GM18909 (cell line): ENCODE data around the gene R3HDM4.
"Not testable (repeated sequence)": the region's sequence is repeated elsewhere in the genome, so short reads cannot be mapped to it uniquely, and the experiment has no call there.

Experiments used
- ATAC-seq: cut with Tn5 transposase; IDR thresholded peaks from one replicate; pipeline ENCODE4 v1.9.1; 2021; ENCODE audit warnings: mild to moderate bottlenecking; ENCODE audit not compliant: unreplicated experiment, poor library complexity

Gene R3HDM4

GRCh38 chr19:862581-863314, 50.3 kb downstream of the R3HDM4 start:
- ATAC-seq, result peak; percentile 42

- ATAC-seq, result no peak
These were observed 51.1 kb downstream of the R3HDM4 start for GRCh38 chr19:861756-862580.

GRCh38 chr19:861141-861755, 51.8 kb downstream of the R3HDM4 start:
- ATAC-seq, result no peak

- no peak for ATAC-seq
These were observed 53.9 kb downstream of the R3HDM4 start, which contains the start of gene CFD for GRCh38 chr19:858868-859843. TSS of gene CFD (plus strand) at chr19:859664. CDS start at chr19:859690, 26 bp downstream.

GRCh38 chr19:858284-858683, 54.7 kb downstream of the R3HDM4 start:
- no peak for ATAC-seq

- no peak for ATAC-seq
These were observed 57.4 kb downstream of the R3HDM4 start for GRCh38 chr19:855566-856120.

GRCh38 chr19:855142-855541, 57.9 kb downstream of the R3HDM4 start:
- no peak for ATAC-seq

- no peak for ATAC-seq
These were observed 58.5 kb downstream of the R3HDM4 start for GRCh38 chr19:854549-854948.

- ATAC-seq, result not testable (repeated sequence)
These were observed 59.3 kb downstream of the R3HDM4 start for GRCh38 chr19:853614-854220.

- no peak for ATAC-seq
These were observed 59.9 kb downstream of the R3HDM4 start for GRCh38 chr19:853014-853585.

GRCh38 chr19:852136-853013, 60.6 kb downstream of the R3HDM4 start, which contains the start of gene ELANE:
TSS of gene ELANE (plus strand) at chr19:852303. CDS start at chr19:852329, 26 bp downstream.
- ATAC-seq, result no peak

GRCh38 chr19:850979-851335, 62.1 kb downstream of the R3HDM4 start:
- no peak for ATAC-seq

- no peak for ATAC-seq
These were observed 62.6 kb downstream of the R3HDM4 start for GRCh38 chr19:850221-850978.

GRCh38 chr19:849195-849594, 63.8 kb downstream of the R3HDM4 start:
- not testable (repeated sequence) for ATAC-seq

- no peak for ATAC-seq
These were observed 64.6 kb downstream of the R3HDM4 start for GRCh38 chr19:848386-848921.
